Measurements from ENCODE around the gene NCKAP5L. TPM values are rescaled to one million over a fixed set of nuclear protein-coding genes. Genes with fewer than 3 reads are reported as not detected.

Gene NCKAP5L
- total RNA-seq, 4 donors from 2014 or later, result 15.0 to 30.5 (median 23.0) TPM

GRCh38 chr12:49793620-49794019, 34.6 kb downstream of the NCKAP5L start:
- H3K27ac ChIP-seq (replicated peaks in 1 of 4), result no peak overlapping the region
- H3K36me3 ChIP-seq, result peaks cover 14 to 89% (median 82%) of the 10 kb centered on the region in 4 donors
- H3K9me3 ChIP-seq, result no peaks in the 10 kb centered on the region
- H3K4me3 ChIP-seq, result no peak overlapping the region
- intact Hi-C loops (cut with DNase I), result no loop called here
- WGBS, result 86% methylated on average over 9 of the region's 9 CpGs
- H3K27me3 ChIP-seq, result no peaks in the 10 kb centered on the region
- no peaks in the 10 kb centered on the region for H3K4me1 ChIP-seq
- DNase-seq (ENCODE audit: extremely low spot score), result no peak
- TF ChIP-seq POLR2AphosphoS5 (IDR thresholded peaks at IDR 0.05) (no peak), POLR2A (IDR thresholded peaks at IDR 0.05; ENCODE audit: low read depth) (no peak), CTCF (IDR thresholded peaks at IDR 0.05) (no peak), EP300 (IDR thresholded peaks at IDR 0.05) (no peak)

GRCh38 chr12:49792976-49793580, 35.1 kb downstream of the NCKAP5L start:
- DNase-seq (ENCODE audit: extremely low spot score), result no peak
- H3K27me3 ChIP-seq, result no peaks in the 10 kb centered on the region
- no peak overlapping the region for H3K4me3 ChIP-seq
- H3K36me3 ChIP-seq, result peaks cover 14 to 83% (median 77%) of the 10 kb centered on the region in 4 donors
- H3K9me3 ChIP-seq, result no peaks in the 10 kb centered on the region
- WGBS, result 87% methylated on average over 4 of the region's 11 CpGs
- no peaks in the 10 kb centered on the region for H3K4me1 ChIP-seq
- no peak overlapping the region for H3K27ac ChIP-seq (replicated peaks in 1 of 4)
- intact Hi-C loops (cut with DNase I), result no loop called here
- no peak for TF ChIP-seq CTCF (IDR thresholded peaks at IDR 0.05)
- TF ChIP-seq POLR2AphosphoS5 (IDR thresholded peaks at IDR 0.05), result no peak
- TF ChIP-seq EP300 (IDR thresholded peaks at IDR 0.05), result no peak

GRCh38 chr12:49792181-49792970, 35.8 kb downstream of the NCKAP5L start:
- WGBS, result 93% methylated on average over 6 of the region's 20 CpGs
- intact Hi-C loops (cut with DNase I), result no loop called here
- Histone ChIP-seq H3K4me1 (no peaks in the 10 kb centered on the region), H3K27ac (replicated peaks in 1 of 4) (no peak overlapping the region), H3K4me3 (no peak overlapping the region), H3K9me3 (no peaks in the 10 kb centered on the region), H3K27me3 (no peaks in the 10 kb centered on the region), H3K36me3 (peaks cover 14 to 76% (median 70%) of the 10 kb centered on the region in 4 donors)
- TF ChIP-seq EP300 (IDR thresholded peaks at IDR 0.05) (no peak), CTCF (IDR thresholded peaks at IDR 0.05) (no peak), POLR2AphosphoS5 (IDR thresholded peaks at IDR 0.05) (no peak), POLR2A (IDR thresholded peaks at IDR 0.05; ENCODE audit: low read depth) (no peak)
- no peak for DNase-seq (ENCODE audit: extremely low spot score)

- no peaks in the 10 kb centered on the region for H3K27me3 ChIP-seq
- peaks cover 14 to 69% (median 63%) of the 10 kb centered on the region in 4 donors for H3K36me3 ChIP-seq
- H3K4me3 ChIP-seq, result no peak overlapping the region
- no peaks in the 10 kb centered on the region for H3K9me3 ChIP-seq
- no peaks in the 10 kb centered on the region for H3K4me1 ChIP-seq
- 92% methylated on average over 5 of the region's 23 CpGs for WGBS
- intact Hi-C loops (cut with DNase I), result no loop called here
- DNase-seq (ENCODE audit: extremely low spot score), result no peak
- TF ChIP-seq CTCF (IDR thresholded peaks at IDR 0.05) (no peak), POLR2AphosphoS5 (IDR thresholded peaks at IDR 0.05) (no peak), POLR2A (IDR thresholded peaks at IDR 0.05; ENCODE audit: low read depth) (no peak), EP300 (IDR thresholded peaks at IDR 0.05) (no peak)
- H3K27ac ChIP-seq (replicated peaks in 1 of 4), result no peak overlapping the region
These were observed 36.5 kb downstream of the NCKAP5L start for GRCh38 chr12:49791700-49792099.

Measured in esophagus muscularis mucosa (tissue), 4 donors.